Measurements from ENCODE around the gene TMEM125.

TMEM125 gene

DNA sequence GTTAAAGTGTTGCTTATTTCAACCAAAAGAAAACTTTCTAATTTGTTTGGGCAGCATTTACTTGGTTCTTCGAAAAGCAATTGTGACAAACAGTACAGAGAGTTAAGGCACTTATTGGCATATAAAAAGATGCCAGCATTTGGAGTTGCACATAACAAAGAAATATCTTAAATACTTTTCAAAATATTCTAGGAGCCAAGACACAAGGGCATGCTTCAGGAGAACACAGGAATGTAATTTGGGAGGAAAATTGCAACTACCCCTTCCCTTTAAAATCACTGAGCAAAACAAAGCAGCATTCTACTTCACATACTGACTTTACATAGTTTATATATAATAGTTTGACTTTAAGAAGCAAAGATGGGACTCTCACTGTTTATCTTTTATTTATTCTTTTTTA lies 26.4 kb downstream of the TMEM125 start:
- Histone ChIP-seq H3K4me3 (ENCODE audit: extremely low read depth, insufficient read depth, low read length, poor library complexity, severe bottlenecking) (no peak overlapping the region), H3K4me1 (ENCODE audit: control insufficient read depth, insufficient read depth, low read length, poor library complexity, severe bottlenecking) (peaks cover 6% of the 10 kb centered on the region), H3K36me3 (ENCODE audit: control insufficient read depth, insufficient read depth, low read length) (no peaks in the 10 kb centered on the region), H3K27ac (ENCODE audit: low read depth, low read length, severe bottlenecking) (no peak overlapping the region), H3K9me3 (ENCODE audit: control insufficient read depth, low read length) (no peaks in the 10 kb centered on the region)
- no CpG with 5 or more reads among the region's 1 CpG for WGBS, 2 experiments (ENCODE audit: insufficient coverage in 2 of 2)

GRCh38 chr1:43298055-43298454 lies 28.3 kb downstream of the TMEM125 start:
- Histone ChIP-seq H3K36me3 (ENCODE audit: control insufficient read depth, insufficient read depth, low read length) (no peaks in the 10 kb centered on the region), H3K4me3 (ENCODE audit: extremely low read depth, insufficient read depth, low read length, poor library complexity, severe bottlenecking) (no peak overlapping the region), H3K27ac (ENCODE audit: low read depth, low read length, severe bottlenecking) (no peak overlapping the region), H3K9me3 (ENCODE audit: control insufficient read depth, low read length) (no peaks in the 10 kb centered on the region), H3K4me1 (ENCODE audit: control insufficient read depth, insufficient read depth, low read length, poor library complexity, severe bottlenecking) (peaks cover 6% of the 10 kb centered on the region)
- no CpG with 5 or more reads among the region's 1 CpG for WGBS, 2 experiments (ENCODE audit: insufficient coverage in 2 of 2)

DNA sequence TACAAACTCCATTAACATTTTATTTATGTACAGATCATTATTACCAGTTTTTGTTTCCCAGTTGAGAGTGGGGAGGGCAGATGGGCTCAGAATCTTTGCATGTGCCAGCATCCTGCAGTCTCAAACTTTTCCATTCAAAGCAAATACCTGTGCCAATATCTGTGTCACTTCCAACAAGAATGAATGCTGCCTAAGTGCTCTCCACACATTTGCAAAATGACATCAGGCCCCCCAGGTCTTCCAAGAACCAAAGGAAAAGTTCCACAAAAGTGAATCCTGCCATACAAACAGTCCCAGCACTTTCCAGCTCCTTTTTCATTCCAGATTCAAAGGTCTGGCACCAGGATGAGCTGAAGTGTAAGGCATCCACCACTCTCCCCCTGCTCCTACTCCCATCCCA lies 29.3 kb downstream of the TMEM125 start:
- H3K36me3 ChIP-seq (ENCODE audit: control insufficient read depth, insufficient read depth, low read length), result no peaks in the 10 kb centered on the region
- no peaks in the 10 kb centered on the region for H3K9me3 ChIP-seq (ENCODE audit: control insufficient read depth, low read length)
- H3K4me1 ChIP-seq (ENCODE audit: control insufficient read depth, insufficient read depth, low read length, poor library complexity, severe bottlenecking), result peaks cover 4% of the 10 kb centered on the region
- no peak overlapping the region for H3K4me3 ChIP-seq (ENCODE audit: extremely low read depth, insufficient read depth, low read length, poor library complexity, severe bottlenecking)
- no peak overlapping the region for H3K27ac ChIP-seq (ENCODE audit: low read depth, low read length, severe bottlenecking)

DNA sequence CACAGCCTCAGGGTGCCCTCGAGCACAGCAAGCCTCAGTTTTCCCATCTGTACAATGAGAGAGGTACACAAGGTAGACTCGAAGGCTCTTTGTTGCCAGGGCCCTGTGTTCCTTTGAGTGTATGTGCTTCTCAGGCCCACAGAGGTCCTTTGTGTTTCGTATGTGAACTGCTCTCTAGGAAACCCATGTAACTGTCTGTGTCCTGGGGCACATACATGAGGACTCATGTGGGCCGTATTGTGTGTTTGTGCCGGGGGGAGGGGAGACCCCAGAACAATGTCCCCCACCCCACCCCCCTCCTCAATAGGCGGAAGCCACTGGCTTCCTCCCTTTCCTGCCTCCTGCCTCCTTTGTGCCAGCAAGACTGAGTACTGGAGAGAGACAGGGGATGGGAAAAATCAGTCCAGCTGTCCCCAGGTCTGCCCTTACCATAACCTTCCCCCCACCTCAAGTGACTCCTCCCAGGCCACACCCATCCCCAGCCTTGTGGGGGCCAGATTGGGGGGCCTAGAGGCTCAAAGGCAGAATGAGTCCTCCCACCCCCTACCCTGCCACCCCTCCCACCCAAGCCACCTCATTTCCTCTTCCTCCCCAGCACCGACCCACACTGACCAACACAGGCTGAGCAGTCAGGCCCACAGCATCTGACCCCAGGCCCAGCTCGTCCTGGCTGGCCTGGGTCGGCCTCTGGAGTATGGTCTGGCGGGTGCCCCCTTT lies 30.8 kb downstream of the TMEM125 start, which contains the start of gene TIE1:
Gene TIE1 (plus strand): TSS at position 605 of the 717 bp plus-strand sequence. CDS start 90 bp downstream, at position 695.
- Histone ChIP-seq H3K36me3 (ENCODE audit: control insufficient read depth, insufficient read depth, low read length) (no peaks in the 10 kb centered on the region), H3K4me3 (ENCODE audit: extremely low read depth, insufficient read depth, low read length, poor library complexity, severe bottlenecking) (peak within 1 kb of the TSS; percentile 27), H3K4me1 (ENCODE audit: control insufficient read depth, insufficient read depth, low read length, poor library complexity, severe bottlenecking) (peaks cover 3% of the 10 kb centered on the region), H3K9me3 (ENCODE audit: control insufficient read depth, low read length) (no peaks in the 10 kb centered on the region), H3K27ac (ENCODE audit: low read depth, low read length, severe bottlenecking) (peak within 1 kb of the TSS; percentile 36)
- WGBS, 2 experiments (ENCODE audit: insufficient coverage in 2 of 2), result 90 to 94% methylated on average over 4 to 7 of the region's 10 CpGs

- Histone ChIP-seq H3K36me3 (ENCODE audit: control insufficient read depth, insufficient read depth, low read length) (no peaks in the 10 kb centered on the region), H3K4me3 (ENCODE audit: extremely low read depth, insufficient read depth, low read length, poor library complexity, severe bottlenecking) (peak overlapping the region; percentile 22), H3K9me3 (ENCODE audit: control insufficient read depth, low read length) (no peaks in the 10 kb centered on the region), H3K4me1 (ENCODE audit: control insufficient read depth, insufficient read depth, low read length, poor library complexity, severe bottlenecking) (peaks cover 3% of the 10 kb centered on the region), H3K27ac (ENCODE audit: low read depth, low read length, severe bottlenecking) (no peak overlapping the region)
- 90 to 100% methylated on average over 1 of the region's 1 CpG for WGBS, 2 experiments (ENCODE audit: insufficient coverage in 2 of 2)
These were observed 32.4 kb downstream of the TMEM125 start for GRCh38 chr1:43302201-43302600.

- Histone ChIP-seq H3K4me3 (ENCODE audit: extremely low read depth, insufficient read depth, low read length, poor library complexity, severe bottlenecking) (no peak overlapping the region), H3K27ac (ENCODE audit: low read depth, low read length, severe bottlenecking) (no peak overlapping the region), H3K4me1 (ENCODE audit: control insufficient read depth, insufficient read depth, low read length, poor library complexity, severe bottlenecking) (peaks cover 3% of the 10 kb centered on the region), H3K9me3 (ENCODE audit: control insufficient read depth, low read length) (no peaks in the 10 kb centered on the region), H3K36me3 (ENCODE audit: control insufficient read depth, insufficient read depth, low read length) (no peaks in the 10 kb centered on the region)
- WGBS, 2 experiments (ENCODE audit: insufficient coverage in 2 of 2), result 87% methylated on average over 5 to 7 of the region's 7 CpGs
These were observed 33.1 kb downstream of the TMEM125 start for GRCh38 chr1:43302721-43303470.

- no peak overlapping the region for H3K4me3 ChIP-seq (ENCODE audit: extremely low read depth, insufficient read depth, low read length, poor library complexity, severe bottlenecking)
- WGBS, 2 experiments (ENCODE audit: insufficient coverage in 2 of 2), result 88 to 94% methylated on average over 5 to 6 of the region's 8 CpGs
- peaks cover 3% of the 10 kb centered on the region for H3K4me1 ChIP-seq (ENCODE audit: control insufficient read depth, insufficient read depth, low read length, poor library complexity, severe bottlenecking)
- H3K36me3 ChIP-seq (ENCODE audit: control insufficient read depth, insufficient read depth, low read length), result no peaks in the 10 kb centered on the region
- no peak overlapping the region for H3K27ac ChIP-seq (ENCODE audit: low read depth, low read length, severe bottlenecking)
- no peaks in the 10 kb centered on the region for H3K9me3 ChIP-seq (ENCODE audit: control insufficient read depth, low read length)
These were observed 33.9 kb downstream of the TMEM125 start for GRCh38 chr1:43303471-43304313.

DNA sequence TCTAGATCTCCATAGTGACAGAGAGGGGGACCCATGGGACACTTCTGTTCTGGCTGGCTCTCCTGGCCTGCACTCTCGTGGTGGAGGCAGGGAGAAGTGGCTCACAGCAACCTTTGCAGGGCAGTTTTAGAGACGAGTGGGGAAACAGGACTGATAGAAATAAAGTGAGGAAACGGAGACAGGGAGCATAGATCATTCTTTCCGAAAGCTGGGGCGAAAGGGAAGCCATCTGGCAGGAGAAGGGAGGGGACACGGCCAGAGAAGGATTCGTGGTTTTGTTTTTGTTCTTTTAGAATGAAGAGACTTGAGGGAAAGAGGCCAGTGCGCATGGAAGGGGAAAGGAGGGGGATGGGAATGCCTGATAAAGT lies 34.5 kb downstream of the TMEM125 start:
- Histone ChIP-seq H3K36me3 (ENCODE audit: control insufficient read depth, insufficient read depth, low read length) (no peaks in the 10 kb centered on the region), H3K9me3 (ENCODE audit: control insufficient read depth, low read length) (no peaks in the 10 kb centered on the region), H3K4me1 (ENCODE audit: control insufficient read depth, insufficient read depth, low read length, poor library complexity, severe bottlenecking) (peaks cover 3% of the 10 kb centered on the region), H3K27ac (ENCODE audit: low read depth, low read length, severe bottlenecking) (no peak overlapping the region), H3K4me3 (ENCODE audit: extremely low read depth, insufficient read depth, low read length, poor library complexity, severe bottlenecking) (no peak overlapping the region)
- 82% methylated on average over 8 of the region's 8 CpGs for WGBS, 2 experiments (ENCODE audit: insufficient coverage in 2 of 2)

- Histone ChIP-seq H3K4me1 (ENCODE audit: control insufficient read depth, insufficient read depth, low read length, poor library complexity, severe bottlenecking) (peaks cover 3% of the 10 kb centered on the region), H3K9me3 (ENCODE audit: control insufficient read depth, low read length) (no peaks in the 10 kb centered on the region), H3K4me3 (ENCODE audit: extremely low read depth, insufficient read depth, low read length, poor library complexity, severe bottlenecking) (no peak overlapping the region), H3K36me3 (ENCODE audit: control insufficient read depth, insufficient read depth, low read length) (no peaks in the 10 kb centered on the region), H3K27ac (ENCODE audit: low read depth, low read length, severe bottlenecking) (no peak overlapping the region)
- 96 to 98% methylated on average over 41 to 45 of the region's 46 CpGs for WGBS, 2 experiments (ENCODE audit: insufficient coverage in 2 of 2)
These were observed 35.1 kb downstream of the TMEM125 start for GRCh38 chr1:43304771-43305300.

DNA sequence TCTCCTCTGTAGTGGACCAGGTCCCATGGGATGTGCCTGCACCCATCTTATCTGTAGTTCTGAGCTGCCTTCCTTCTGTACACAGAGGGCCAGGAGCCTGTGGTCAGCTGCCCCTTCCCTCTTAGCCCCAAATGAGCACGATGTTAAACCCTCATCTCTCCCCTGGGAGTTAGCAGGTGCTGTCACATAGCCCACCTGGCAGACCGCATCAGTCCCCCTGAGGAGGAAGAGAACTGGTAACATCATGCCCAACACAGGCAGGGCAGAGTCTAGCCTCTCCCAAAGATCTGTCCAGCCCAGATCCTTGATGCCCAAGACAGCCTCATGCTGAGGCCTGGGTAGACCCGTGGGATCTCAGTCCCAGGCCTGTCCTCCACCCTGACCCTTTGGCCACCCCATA lies 35.7 kb downstream of the TMEM125 start:
- WGBS, 2 experiments (ENCODE audit: insufficient coverage in 2 of 2), result 94% methylated on average over 2 to 3 of the region's 3 CpGs
- Histone ChIP-seq H3K4me3 (ENCODE audit: extremely low read depth, insufficient read depth, low read length, poor library complexity, severe bottlenecking) (no peak overlapping the region), H3K27ac (ENCODE audit: low read depth, low read length, severe bottlenecking) (no peak overlapping the region), H3K9me3 (ENCODE audit: control insufficient read depth, low read length) (no peaks in the 10 kb centered on the region), H3K4me1 (ENCODE audit: control insufficient read depth, insufficient read depth, low read length, poor library complexity, severe bottlenecking) (no peaks in the 10 kb centered on the region), H3K36me3 (ENCODE audit: control insufficient read depth, insufficient read depth, low read length) (no peaks in the 10 kb centered on the region)
